NCI-H2029 treated with DMSO at 0.1 percent for 48 hours (cell line): Measurements from ENCODE around the gene LAMC3.

Experiments used
- DNase-seq: peaks from one replicate; lab custom pipeline; 2025; lab: John Stamatoyannopoulos, UW

LAMC3 gene

DNA sequence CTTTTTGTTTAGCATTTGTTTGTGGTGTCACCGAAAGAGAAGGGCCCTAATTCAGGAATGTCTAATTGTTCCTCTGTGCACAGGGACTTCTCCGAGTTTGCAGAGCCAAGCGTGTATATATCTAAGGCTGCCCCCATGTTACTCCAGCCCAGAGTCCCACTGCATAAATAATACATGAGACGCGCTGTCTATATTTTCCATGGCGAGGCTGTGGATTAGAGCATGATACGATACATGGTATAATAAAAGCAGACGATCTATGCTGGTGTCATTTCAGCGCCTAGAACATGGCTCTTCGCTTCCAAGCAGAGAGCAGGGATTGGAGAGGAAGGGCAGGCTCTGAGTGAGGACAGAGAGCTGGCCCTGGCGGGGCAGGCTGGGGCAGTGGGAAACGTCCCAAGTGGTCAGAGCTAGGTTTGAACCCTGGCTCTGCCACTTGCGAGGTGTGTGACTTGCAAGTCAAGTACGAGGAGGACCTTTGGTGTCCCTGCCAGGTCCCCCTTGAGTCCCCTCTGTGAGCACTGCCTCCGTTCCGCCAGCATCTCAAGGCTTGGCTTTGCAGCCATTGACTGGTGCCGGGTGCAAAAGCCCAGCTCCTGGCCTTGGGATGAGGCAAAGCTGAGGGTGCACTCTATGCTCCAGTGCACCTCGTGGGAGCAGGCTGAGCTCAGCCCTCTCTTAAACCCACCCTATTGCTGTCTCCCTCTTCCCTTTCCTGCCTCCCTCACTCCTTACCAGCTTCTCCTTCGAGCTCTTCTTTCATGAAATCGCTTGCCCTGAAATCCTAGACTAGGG lies 29.2 kb upstream of the LAMC3 start:
- no peak for DNase-seq

DNA sequence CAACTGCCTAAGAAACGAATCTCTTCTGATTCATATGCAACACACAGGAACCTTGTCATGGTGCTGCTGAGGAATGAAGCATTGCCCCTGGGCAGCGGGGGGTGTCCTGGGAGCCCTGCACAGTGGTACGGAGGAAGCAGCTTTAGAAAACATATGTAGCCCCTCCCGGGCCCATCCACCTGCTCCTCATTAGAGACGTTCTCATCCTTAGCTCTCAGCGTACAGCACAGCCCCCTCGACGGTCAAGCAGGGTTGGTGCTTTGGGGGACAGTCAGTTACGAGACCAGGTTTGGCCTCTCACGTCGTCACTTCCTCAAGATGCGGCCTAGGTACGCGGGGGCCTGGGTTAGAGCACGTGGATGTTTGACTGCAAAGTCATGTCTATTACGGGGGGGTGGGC lies 28.4 kb upstream of the LAMC3 start:
- DNase-seq: no peak

DNA sequence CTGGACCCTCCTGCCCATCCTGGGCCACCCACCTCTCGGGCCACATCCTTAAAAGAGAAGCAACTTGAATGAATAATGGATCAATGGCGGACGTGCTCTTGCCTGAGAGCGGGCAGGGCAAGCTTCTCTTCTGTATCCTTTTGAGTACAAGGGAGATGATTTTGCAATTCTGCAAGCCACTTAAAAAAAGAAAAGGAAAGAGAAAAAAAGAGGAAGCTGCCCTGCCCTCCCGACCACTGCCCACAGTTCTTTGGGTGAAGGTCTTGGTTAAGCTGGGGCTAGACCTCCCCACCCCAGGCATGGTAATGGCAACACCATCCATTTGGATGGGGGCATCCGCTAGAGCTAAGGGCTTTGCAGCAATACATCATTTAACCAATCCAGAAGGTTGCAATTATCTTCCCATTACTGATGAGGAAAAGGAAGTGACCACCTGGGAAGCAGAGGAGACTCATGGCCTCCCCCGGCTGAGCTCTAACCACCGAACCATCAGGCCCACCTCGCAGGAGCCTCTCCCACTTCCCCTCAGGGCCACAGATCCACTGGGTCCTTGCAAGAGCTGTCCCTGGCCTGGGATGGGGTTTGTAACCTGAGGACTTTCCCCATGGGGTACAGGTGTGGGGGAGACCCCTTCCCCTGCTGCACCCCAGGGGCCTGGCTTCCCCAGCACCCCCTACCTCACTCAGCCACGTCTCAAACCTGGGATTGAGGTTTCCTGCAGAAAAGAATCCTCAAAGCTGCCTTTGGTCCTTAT lies 27.8 kb upstream of the LAMC3 start:
- no peak for DNase-seq

DNA sequence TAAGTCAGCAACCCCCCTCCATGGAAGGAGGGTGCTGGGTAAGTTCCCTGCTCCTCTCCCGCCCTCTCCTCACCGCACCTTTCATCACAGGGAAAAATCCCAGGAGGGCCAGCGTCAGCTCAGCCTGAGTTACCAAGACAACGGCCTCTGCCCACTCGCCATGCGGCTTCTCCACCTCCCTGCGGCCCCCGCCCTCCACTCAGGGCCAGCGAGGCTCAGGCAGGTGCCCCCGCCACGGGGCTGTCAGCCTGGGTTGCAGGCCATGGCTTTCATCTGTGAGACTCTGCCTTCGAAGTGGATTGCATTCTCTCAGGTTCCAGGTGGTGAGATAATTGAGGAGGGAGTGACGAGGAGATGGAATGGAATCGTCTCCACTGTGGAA lies 27.2 kb upstream of the LAMC3 start:
- DNase-seq: no peak

DNA sequence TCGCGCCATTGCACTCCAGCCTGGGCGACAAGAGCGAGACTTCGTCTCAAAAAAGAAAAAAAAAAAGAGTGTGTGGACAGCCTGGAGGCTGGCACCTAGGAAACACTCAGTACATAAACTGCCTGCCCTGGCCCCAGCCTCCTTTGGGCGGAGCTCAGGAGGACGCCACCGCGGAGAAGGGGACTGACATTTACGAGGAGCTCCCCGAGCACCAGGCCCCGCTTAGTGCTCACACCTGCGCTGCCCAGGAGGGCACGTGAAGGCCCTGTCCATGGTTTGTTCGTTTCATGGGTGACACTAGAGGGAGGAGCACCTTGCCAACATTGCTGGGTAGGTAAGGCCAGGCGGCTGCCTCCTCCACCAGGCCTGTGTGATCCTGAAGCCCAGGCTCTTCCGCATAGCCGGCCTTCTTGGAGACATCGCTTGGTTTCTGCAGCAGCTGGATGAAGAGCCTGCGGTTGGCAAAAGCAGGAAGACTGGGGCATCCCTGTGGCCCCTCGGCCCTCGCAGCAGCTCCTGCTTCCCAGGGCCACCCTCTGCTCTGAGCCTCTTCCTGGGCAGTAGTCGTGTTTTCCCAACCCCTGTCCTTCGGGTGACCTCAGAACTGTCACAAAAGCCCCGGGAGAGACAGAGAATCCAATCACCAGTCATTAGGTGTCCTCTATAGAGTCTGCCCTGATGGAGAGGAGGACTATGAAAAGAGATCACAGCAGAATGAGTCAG lies 26.2 kb upstream of the LAMC3 start:
- no peak for DNase-seq

DNA sequence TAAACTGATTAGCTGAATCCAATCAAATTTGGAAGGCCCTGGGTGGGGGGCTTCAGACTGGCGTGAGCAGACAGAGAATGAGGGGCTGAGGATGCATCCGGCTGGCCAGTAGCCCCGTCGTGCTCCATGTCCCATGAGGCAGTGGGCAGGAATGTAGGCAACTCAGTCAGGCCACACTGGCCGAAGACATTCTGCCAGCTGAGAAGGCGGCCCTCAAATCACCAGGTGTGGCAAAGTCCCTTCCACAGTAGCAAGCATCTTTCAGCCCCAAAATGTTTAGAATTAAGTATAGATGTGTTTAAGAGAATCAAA lies 25.7 kb upstream of the LAMC3 start:
- no peak for DNase-seq

DNA sequence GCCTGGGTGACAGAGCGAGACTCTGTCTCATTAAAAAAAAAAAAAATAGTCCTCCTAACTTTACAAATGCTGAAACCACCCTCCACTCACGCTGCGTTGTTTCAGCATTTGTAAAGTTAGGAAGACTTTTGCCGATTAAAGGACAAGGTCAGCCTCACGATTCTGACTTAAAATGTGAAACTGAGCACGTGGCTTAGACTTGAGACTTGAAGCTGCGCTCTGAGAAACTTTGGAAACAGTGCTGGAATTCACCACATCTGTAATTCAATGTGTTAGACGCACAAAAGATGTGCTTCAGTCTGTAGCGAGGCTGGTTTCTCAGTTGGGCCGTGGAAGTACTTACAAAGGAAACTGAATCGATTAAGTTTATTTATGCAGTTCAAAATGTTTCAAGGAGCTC lies 25.0 kb upstream of the LAMC3 start:
- DNase-seq: no peak

DNA sequence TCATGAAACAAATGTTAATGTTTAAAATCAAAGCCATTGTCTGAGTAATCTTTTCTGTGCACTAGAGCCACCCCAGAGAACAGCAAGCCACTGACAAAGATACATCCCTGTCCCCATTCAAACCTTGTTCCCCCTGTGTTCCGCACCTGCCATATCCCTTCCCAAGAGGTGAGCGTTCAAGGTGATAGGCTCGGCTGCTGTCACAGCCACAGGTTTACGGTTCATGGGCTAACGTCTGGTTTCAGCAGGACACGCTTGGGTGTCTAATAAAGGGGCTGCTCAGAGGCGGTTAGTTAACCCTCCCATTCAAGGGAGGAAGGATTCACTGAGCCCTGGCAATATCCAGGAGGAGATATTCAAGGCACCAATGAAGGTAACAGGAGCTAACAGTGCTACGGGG lies 24.5 kb upstream of the LAMC3 start:
- DNase-seq: no peak

DNA sequence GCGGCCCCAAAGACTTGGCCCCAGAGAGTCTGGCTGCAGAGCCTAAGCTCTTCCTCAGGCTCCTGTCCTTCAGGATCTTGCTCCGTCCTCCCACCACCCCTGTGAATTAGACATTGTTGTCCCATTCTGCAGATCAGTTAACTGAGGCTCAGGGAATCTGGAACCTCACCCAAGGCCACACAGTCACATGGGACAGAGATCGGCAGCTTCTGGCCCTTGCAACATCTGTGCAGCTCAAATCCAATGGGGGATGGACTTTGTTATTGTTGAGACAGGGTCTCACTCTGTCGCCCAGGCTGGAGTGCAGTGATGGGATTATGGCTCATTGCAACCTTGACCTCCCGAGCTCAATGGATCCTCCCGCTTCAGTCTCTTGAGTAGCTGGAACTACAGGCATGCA lies 23.9 kb upstream of the LAMC3 start:
- no peak for DNase-seq

DNA sequence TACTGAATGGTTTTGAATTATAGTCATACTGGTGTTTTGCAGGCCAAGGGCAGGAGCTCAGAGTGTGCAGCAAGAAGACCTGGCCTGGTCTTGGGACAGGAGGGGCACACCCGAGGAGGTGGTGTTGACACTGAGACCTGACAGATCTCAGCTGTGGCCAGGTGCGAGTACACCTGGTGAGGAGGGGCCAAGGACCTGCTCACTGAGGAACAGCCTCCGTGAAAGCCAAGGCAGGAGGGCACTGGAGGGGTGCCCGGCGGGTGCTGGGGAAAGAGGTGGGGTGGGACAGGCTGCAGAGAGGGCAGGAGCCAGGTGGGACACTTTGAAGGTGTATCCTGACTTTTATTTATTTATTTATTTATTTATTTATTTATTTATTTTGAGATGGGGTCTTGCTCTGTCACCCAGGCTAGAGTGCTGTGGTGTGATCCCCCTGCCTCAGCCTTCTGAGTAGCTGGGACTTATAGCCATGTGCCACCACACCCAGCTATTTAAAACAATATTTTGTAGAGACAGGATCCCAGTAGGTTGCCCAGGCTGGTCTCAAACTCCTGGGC lies 23.3 kb upstream of the LAMC3 start:
- DNase-seq: no peak

DNA sequence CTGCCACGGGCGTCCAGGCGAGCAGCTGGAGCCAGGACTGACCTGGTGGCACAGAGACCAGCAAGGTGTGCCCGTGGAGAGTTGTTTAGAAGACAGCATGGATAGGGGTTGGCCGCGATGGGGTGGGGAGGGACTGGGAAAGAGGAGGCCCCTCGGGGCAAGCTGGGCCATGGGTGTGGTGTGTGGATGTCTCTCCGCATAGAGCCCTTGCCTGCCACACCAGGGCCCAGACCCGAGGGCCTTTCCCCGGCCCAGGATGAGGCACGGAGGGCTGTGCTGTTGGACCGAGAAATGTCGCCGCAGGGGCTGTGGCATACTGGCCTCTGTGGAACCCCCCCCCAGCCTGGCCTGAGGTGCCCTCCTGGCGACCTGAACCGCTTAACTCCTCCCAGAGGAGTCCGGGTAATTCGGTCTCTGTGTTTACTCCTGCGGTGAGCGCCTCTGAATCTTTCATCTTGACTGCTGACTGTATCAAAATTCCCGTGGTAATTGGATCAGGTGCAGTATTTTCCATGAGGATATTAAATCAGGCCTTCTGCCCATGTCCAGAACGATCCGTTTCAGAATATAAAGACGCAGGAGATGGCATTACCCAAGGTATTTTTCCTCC lies 22.5 kb upstream of the LAMC3 start:
- DNase-seq: no peak

DNA sequence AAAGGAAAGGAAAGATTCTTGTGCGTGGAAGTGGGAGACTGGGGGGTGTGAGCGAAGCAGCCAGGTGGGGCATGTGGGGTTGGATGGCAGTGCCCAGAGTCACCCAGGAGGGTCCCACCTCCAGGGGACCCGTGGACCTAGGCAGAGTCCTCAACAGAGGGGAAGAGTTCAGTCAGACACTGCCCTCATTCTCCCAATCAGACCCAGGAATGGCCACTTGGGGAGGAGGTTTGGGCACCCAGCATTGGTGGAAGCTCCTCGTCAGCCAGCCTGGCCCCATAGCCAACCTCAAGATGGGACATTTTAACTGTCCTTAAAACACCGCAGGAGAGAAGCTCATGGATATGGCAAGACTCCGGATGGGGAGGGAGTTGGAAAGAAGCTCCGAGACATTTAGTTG lies 21.9 kb upstream of the LAMC3 start:
- no peak for DNase-seq

DNA sequence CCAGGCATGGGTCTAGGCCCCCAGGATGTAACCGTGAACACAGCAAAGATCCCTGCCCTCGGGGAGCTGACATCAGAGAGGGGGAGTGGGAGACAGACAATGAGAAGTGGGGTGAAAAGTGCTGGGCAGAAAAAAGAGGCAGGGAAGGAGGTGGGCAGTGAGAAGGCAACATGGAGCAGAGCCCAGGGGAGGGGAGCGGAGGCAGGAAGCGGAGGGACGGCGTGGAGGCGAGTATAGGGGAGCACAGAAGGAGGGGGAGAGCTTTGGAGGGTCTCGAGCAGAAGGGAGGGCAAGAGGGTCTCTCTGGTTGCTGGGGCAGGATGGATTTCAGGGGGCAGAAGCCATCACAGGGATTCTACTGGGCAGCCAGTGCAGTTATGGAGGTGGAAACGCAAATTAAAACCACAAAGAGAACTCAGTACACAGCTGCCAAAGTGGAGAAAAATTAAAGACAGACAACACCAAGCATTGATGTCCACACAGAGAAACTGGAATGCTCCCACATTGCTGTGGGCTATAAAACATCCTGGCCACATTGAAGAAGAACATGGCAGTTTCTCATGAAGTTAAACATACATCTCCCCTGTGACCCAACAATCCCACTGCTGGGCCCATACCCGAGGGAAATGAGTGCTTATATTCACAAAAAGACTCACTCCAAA lies 21.1 kb upstream of the LAMC3 start:
- no peak for DNase-seq

DNA sequence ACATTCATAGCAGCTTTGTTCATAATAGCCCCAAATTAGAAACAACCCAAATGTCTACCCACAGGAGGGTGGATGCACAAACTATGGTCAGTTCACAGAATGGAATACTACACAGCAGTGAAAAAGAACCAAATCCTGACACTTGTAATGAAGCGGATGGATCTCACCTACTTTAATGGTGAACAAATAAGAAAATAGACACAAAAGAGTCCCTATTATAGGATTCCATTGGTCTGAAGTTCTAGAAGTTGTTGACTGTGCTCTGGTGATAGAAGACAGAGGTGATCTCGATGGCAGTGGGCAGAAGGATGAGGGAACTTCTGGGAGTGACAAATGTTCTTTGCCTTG lies 20.6 kb upstream of the LAMC3 start:
- no peak for DNase-seq

DNA sequence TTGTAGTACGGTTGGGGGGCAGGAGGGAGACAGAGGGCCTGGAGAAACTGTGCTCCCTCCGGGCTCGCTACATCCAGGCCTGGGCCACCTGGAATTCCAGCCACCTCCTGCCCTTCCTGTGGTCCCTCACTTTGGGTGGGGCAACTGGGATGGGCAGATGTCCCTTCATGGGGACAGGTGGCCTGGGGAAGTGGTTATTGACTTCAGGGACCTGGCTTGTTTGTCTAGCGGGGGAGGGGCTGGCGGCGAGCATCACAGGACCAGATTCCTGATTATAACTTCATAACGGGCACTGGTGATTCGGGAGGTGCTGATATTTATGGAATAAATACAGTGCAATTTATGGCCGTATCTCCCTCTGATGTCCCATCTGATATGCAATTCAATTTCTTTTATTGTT lies 20.1 kb upstream of the LAMC3 start:
- DNase-seq: no peak

DNA sequence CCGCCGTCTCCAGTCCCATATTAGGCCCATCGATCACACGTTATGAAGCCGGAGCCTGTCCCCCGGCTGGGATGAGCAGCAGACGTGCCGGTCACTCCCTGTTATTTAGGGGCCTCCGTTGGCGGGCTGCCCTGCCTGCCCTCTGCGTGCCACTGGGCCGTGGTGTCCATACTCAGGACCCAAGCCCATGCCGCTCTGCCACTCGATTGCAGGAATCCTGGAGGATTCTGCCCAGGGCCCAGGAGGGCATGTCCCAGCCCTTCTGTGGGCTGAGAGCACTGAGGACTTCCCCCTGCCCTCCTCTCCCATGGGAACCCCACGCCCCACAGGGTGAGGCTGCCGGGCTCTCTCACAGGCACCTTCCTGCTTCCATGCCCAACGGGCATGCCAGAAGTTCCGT lies 19.6 kb upstream of the LAMC3 start:
- no peak for DNase-seq

DNA sequence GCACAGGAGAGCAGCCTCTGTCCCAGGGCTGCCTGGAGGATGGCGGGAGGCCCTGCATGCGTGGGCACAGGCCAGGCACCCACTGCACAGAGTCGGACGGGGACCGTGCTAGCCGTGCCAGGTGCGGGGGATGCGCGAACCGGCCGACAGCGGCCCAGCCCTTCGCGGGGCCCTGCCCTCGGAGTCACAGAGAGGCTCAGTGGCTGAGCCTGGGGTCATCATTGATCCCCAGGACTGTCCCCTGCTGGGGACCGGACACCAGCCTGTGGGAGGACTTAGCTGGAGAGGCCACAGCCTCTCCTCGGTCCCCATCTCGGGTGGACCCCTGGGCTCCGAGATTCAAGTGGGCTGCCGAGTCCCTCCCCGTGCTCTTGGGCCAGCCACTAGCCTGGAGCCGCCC lies 19.1 kb upstream of the LAMC3 start:
- DNase-seq: no peak

DNA sequence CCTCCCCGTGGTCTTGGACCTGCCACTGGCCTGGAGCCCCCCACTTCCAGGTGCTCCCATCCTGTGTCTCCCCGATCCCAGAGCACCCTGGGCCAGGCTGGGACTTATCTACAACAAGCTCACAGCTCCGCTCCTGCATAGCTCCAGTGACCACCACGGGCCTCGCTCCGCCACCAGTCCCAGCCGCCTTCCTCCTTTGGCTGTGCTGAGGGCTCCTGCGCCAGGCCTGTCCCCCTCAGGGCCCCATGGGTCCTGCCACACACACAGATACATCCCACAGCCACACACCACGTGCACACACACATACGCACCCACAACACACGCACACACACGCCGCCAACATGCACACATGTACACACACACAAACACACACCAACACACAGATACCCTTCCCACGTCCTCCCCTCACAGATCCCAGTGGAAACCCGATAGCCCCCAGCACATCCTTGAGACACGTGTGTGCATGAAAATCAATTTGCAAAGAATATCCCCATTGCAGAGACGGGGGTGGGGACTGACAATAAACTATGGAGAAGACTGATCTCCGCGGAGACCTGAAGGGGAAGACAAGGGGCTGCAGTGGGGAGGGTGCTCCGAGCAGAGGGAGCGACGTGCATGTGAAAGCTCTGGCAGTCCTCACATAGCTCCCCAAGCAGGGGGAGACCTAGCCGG lies 18.5 kb upstream of the LAMC3 start:
- no peak for DNase-seq

DNA sequence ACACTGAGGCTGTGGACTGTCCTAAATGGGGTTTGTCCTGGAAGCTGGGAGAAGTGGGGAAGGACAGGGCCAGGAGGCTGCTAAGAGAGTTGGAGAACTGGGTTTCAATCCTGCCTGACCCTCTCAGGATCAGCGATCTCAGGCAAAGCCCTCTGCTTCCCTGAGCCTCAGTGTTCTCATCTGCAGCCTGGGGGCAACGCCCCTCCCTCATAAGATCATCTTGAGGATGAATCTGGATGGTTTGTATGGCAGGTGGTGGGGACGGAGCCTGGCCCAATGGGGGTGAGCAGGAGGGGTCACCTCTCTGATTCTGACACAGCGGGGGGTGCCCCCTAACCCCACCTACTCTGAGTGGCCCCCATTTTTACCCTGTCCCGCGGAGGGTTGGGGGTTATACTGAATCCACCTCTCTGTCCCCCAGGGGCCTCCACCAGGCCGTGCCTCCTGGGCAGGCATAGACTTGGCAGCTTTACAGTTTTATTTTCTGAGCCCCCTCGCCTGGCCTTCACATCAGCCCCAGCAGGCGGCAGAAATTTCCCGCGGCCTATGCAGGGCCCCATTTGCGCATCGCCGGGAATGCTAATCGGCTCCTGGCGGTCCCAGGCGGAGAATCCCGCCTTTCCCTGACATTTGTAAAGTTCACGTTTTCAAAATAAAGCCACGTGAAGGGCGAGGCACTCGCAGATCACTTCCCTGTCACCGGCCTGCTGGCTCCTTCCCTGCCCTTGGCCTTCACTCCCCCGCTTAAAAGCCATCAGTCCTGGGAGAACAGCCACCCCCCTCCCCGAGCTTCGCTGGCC lies 17.8 kb upstream of the LAMC3 start:
- no peak for DNase-seq

DNA sequence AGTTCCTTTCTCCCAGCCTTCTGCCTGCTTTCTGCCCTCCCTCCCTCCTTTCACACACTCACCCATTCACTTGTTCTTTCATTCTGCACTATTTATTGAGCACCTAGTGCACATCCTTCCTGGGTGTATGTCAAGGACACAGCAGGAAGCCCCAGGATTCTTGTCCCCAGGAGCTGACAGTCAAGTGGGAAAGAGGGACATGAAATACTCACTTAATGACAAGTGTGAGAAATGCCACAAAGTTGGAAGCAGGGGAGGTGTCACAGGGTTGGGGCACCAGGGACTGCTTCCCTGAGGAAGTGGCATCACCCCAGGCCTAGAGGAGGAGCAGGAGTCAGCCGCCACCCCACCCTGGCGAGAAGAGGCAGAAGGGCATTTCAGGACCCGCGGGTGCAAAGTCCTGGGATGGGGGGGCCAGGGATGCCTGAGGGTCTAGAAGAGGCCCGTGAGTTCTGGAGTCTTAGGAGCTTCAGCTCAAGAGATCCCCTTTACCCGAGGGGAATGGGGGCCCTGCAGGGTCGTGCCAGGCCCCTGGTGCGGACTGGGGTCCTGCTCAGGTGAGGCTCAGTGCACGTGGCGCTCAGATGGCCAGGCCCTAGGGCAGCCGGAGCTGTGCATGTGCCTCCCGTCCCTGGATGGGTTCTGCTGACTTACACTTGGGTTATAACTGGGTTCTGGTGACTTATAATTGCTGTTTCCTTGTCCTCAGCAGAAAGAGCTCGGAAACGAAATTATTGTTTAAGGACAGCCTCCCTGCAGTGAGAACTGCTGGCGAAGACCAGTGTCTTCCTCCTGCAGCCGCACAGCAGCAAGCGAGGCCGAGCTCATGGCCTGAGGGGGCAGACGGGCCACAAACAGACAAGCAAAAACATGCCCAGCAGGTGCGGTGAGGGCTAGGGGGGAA lies 16.9 kb upstream of the LAMC3 start:
- DNase-seq: no peak
